B cell (primary cell): ENCODE measurements around the gene C1QL1.

Experiments used
- CTCF ChIP-seq: fragments of 200-600 bp; IDR thresholded peaks from one replicate; pipeline ENCODE4 v1.8.0; 2022; ENCODE audit warnings: antibody characterized with exemption, mild to moderate bottlenecking
- EZH2 ChIP-seq: IDR thresholded peaks from 2 replicates; pipeline ENCODE4 v1.6.1; 2012; ENCODE audit warnings: borderline replicate concordance, low read depth, mild to moderate bottlenecking, moderate library complexity, low read length; ENCODE audit not compliant: insufficient read depth, poor library complexity, severe bottlenecking

GRCh38 chr17:44932096-44932786, 35.9 kb downstream of the C1QL1 start:
- TF ChIP-seq CTCF (no peak), EZH2 (no peak)
